GM10248 (cell line): ENCODE measurements around the gene MORN5.

ENCODE experiments used
- CTCF ChIA-PET: fragments of 300-600 bp; sonication (Branson Sonifier 250); formaldehyde crosslinking; extraction: SDS; loops from one replicate; lab custom pipeline; 2021; ENCODE audit warnings: antibody characterized with exemption; lab: Yijun Ruan, JAX
- POLR2A ChIA-PET: fragments of 350-650 bp; sonication (Branson Sonifier 250); formaldehyde crosslinking; extraction: SDS; loops from one replicate; lab custom pipeline; 2020; ENCODE audit warnings: antibody characterized with exemption; lab: Yijun Ruan, JAX
- DNase-seq: peaks from one replicate; pipeline ENCODE4 v3.0.0; 2012; ENCODE audit errors: extremely low spot score
- CTCF ChIP-seq: IDR thresholded peaks from 2 replicates; pipeline ENCODE4 v1.5.1; 2012; ENCODE audit warnings: mild to moderate bottlenecking, low read depth; ENCODE audit errors: extremely low read depth, missing control alignments, control extremely low read depth

MORN5 gene

DNA sequence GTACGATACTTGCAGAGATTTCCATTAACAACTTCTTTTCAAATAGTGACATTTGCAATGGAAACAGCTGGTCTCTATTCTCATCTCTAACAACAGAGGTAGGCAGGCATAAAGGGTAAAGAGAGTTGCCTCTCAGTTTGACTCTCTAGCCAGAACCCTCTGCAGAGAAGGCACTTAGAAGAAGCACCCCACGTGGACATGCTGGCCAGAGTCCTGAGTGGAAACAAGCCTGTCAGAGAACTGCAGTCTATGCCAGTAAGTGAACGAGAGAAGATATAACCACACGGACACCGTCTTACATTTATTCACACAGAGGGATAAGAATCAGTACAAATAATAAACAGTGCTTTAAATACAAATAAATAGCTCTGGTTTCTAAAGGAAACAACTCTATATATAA, 80.0 kb downstream of the MORN5 start:
- POLR2A ChIA-PET = no interaction called here
- no peak for DNase-seq
- CTCF ChIA-PET = no interaction called here
- TF ChIP-seq CTCF = no peak

DNA sequence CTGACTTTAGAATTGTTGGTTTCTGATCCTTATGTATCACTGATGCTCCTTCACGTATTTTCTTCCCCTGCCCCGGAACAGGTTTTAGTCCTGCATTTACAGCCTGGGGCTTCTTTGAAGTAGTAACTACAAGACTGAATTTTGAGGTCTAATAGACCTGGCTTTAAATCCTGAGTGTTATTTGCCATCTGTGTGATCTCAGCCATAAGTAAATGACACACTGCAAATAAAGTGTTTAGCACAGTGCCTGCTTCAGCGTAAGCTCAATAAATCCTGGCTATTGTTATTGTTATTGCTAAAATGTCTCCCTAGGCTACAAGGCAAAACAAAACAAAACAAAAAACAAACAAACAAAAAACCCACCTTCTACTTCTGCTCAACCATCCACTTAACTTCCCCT, 84.6 kb downstream of the MORN5 start:
- no peak for DNase-seq
- ChIA-PET POLR2A (no interaction called here), CTCF (interaction anchor here (1.4 kb wide), 1 partner anchor 19 kb away, joined by 3 read pairs; no protein-coding TSS in a partner anchor)
- TF ChIP-seq CTCF = no peak

DNA sequence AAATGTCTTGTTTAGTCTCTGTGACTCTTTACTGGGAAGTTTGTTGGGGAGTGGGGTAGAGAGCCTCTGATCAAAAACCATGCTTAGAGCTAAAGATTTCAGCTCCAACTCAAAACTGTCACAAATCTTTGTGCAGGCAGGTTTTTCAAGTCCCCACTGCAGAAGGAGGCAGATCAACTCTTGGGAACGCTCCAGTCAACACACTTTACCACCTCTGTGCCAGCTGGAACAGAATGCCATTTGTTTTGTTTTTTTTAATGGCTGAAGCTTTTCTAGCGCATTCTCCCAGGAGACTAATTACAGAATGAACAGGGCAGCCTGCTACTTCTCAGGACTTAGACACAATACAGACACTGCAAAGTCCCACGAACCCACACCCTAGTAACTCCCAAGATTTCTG, 87.0 kb downstream of the MORN5 start:
- DNase-seq = no peak
- POLR2A ChIA-PET = interaction anchor here (0.6 to 0.7 kb wide), 2 partner anchors 19 to 32 kb away, joined by 3 read pairs; no protein-coding TSS in a partner anchor
- CTCF ChIA-PET = no interaction called here
- no peak for TF ChIP-seq CTCF

- no peak for DNase-seq
- ChIA-PET POLR2A (no interaction called here), CTCF (interaction anchor here (1.0 to 1.6 kb wide), 2 partner anchors 17 to 37 kb away, joined by 3 read pairs; partner anchors contain the start of genes MRRF and RBM18)
- TF ChIP-seq CTCF = no peak
These were observed 88.7 kb downstream of the MORN5 start for GRCh38 chr9:122248448-122248865.
